MM.1S (cell line): ENCODE data around the gene HELLS.

Experiments
- EZH2 ChIP-seq: fragments of 300-600 bp; sonication (generic); optimal IDR thresholded peaks from 2 replicates; pipeline ENCODE3; 2017; ENCODE audit warnings: low read depth, mild to moderate bottlenecking, antibody characterized with exemption, low read length, mixed read lengths
- TF ChIP-seq, protein P1 (sequence below): fragments of 300-600 bp; sonication (generic); IDR thresholded peaks from 2 replicates; pipeline ENCODE4 v1.5.1; 2016; ENCODE audit warnings: antibody characterized with exemption, low read length, mixed read lengths

GRCh38 chr10:94608559-94608958 lies 63.0 kb downstream of the HELLS start:
- TF ChIP-seq, protein P1, sequence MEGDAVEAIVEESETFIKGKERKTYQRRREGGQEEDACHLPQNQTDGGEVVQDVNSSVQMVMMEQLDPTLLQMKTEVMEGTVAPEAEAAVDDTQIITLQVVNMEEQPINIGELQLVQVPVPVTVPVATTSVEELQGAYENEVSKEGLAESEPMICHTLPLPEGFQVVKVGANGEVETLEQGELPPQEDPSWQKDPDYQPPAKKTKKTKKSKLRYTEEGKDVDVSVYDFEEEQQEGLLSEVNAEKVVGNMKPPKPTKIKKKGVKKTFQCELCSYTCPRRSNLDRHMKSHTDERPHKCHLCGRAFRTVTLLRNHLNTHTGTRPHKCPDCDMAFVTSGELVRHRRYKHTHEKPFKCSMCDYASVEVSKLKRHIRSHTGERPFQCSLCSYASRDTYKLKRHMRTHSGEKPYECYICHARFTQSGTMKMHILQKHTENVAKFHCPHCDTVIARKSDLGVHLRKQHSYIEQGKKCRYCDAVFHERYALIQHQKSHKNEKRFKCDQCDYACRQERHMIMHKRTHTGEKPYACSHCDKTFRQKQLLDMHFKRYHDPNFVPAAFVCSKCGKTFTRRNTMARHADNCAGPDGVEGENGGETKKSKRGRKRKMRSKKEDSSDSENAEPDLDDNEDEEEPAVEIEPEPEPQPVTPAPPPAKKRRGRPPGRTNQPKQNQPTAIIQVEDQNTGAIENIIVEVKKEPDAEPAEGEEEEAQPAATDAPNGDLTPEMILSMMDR = no peak
- no peak for TF ChIP-seq EZH2
